ENCODE measurements around the gene PANX1.

- TF ChIP-seq CTCF (conservative IDR thresholded peaks at IDR 0.05; ENCODE audit: low read depth, low read length) (no peak), EZH2 (IDR thresholded peaks at IDR 0.05; ENCODE audit: borderline replicate concordance, low read depth, low read length, poor library complexity, severe bottlenecking) (no peak)
Measured at GRCh38 chr11:94127638-94128037, 1.0 kb upstream of the PANX1 start.

All from A673 (cell line).